Measurements from ENCODE around the gene DMRTA2.

The DMRTA2 gene

GRCh38 chr1:50422946-50423669 is at the start of gene DMRTA2:
DMRTA2 (minus strand) TSS chr1:50423443; CDS start chr1:50421536, 1,907 bp downstream.
- peak; percentile 82 for DNase-seq

DNA sequence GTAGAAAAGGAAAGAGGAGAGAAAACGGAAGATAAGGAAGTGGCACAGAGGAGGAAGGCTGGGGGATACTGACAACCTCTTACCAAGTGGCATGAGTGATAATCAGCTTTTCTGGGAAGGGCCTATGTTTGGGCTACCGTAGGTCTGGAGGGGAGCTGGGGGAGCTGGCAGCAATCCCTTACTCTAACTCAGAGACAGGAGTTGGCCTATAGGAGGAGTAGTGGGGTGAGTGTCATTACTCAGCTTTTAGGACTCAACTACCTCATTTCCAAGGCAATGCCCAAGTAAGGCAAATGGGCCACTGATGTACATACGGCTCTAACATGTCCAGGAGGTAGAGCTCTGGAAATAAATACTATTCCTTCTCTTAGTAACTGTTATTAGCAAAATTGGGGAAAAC is 48.7 kb upstream of the DMRTA2 start:
- DNase-seq: no peak

GRCh38 chr1:50462964-50463363 is 39.7 kb upstream of the DMRTA2 start:
- DNase-seq: no peak

- DNase-seq: no peak
These were observed 35.3 kb upstream of the DMRTA2 start for GRCh38 chr1:50458507-50458906.

- no peak for DNase-seq
These were observed 31.7 kb upstream of the DMRTA2 start for GRCh38 chr1:50454911-50455310.

GRCh38 chr1:50453266-50453665 is 30.0 kb upstream of the DMRTA2 start:
- peak; percentile 24 for DNase-seq

DNA sequence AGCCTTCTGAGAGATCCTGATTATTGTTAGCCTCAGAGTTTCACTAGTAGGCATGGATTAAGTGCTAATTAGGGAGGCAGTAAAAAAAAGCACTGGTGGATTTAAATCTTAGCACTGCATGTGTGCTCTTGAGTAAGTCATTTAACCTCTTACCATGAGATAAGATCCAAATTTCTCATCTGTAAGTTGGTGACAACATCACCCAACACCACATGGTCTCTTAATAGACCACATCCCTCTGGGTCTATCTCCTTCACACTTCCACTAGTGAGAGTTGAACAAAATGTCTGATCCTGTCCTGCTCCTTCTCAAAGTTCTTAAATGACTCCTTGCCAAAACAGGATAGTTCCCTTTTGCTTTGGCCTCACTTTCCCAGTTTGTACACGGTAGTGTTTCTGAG is 29.5 kb upstream of the DMRTA2 start:
- no peak for DNase-seq

GRCh38 chr1:50450861-50451653 is 27.8 kb upstream of the DMRTA2 start:
- DNase-seq: no peak

- no peak for DNase-seq
These were observed 24.7 kb upstream of the DMRTA2 start for GRCh38 chr1:50447961-50448360.

DNA sequence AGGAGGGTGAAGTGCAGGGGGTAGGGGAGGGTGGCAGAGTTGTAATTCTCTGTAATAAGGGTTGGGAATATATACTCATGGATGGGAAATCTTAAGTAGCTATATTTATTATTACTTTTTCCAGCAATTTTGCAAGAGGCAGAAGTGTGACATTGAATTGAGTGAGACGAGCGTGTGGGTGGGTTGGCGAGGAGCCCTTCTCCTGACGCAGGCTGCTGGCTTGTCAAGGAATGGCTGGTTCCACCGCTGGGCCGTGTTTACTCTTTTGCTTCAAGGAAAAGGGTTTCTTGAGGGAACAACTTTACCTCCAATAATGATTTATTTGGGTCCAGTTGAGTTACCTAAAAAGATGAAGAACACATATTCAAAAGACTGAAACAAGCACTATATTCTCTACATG is 17.9 kb upstream of the DMRTA2 start:
- no peak for DNase-seq

DNA sequence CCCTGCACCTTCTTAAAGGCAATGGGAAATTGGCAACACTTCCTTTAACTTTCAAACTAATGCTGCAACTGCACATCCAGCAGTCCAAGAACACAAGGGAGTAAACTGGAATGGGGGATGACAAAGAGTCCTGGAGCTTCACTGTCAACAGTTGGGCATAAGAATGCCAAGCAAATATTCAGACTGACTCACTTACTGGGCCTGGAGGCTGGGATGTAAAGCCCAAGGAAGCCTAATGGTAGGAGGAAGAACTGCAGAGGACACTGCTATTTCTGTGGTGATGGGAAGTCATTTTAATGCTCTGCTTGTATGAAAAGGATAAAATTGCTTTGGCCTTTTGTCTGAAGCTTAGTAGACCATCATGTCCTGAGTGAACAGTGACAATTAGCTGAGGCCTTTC is 15.7 kb upstream of the DMRTA2 start:
- no peak for DNase-seq

DNA sequence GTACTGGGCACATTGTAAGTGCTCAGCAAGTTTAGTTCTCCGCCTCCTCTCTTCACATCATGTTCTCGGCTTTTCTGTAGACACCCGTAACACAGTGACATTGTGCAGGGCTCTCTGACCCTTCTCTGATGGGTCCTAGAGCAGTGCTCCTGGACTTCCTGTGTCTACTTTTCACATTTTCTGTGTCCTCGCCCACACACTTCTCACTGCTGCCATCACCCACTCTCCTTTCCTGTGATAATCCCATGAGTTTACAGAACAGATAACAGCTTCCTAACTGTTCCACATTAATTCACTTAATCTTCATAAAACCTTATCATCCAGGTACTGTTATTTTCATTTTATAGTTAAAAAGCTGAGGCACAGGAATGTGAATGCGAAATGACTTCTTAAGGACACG is 13.2 kb upstream of the DMRTA2 start:
- DNase-seq: no peak

DNA sequence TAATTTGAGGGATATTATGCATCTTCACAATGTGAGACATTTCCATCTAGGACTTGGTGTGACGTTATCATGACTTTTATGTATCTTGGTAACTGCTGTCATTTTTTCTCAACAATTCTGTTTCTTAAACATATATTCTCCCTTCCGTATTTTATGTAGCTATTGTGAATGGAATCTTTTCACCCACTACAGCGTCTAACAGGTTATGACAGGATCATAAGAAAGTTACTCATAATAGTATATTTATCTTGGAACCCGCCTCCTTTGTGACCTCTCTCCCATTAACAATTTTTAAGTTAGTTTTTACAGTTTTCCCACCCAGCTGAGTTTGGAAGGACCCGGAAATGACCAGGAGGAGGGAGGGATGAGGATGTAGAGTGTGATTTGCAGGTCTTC is 6.8 kb upstream of the DMRTA2 start:
- no peak for DNase-seq

DNA sequence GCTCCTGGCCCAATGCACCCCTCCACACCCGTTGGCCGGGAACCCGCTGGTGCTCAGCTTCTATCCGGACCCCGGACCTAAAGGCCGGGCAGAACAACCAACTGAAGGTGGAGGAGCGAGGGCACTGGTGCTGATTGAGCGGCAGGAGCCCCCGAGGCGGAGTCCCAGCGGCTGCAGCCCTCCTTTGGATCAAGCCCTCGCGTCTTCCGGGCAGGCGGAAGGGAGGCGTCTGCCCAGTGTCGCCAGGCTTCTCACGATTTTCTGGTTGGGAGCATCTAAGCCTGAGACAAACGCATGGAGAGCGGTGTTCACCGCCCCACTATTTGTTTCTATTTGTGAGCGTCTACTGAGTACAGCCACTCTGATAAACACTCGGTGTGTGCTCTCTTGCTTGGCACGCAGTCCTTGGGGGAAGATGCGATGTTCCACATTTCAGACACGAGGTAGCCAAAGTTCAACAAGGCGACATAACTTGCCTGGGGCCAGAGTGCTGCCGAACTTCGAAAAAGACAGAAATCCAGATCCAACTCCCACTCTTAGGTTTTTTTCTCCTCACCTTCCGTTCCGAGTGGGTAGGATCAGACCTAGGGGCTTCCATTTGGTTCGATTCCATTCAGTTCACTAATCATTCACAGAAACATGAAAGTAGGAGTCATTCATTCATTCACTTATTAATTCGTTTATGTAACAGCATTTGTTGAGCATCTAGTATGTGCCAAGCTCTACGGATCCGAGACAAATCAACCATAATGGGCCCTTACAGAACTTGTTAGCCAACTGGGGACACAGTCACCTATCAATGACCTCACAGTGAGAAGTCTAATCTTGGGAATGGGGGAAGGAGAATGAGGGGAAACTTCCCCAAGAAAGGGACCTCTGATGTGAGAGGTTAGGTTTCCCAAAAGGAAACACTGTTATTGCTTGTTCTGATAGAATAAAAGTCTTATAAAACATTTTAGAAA is 4.9 kb upstream of the DMRTA2 start:
- no peak for DNase-seq

GRCh38 chr1:50427086-50427817 is 4.0 kb upstream of the DMRTA2 start:
- DNase-seq: no peak

GRCh38 chr1:50426702-50427085 is 3.5 kb upstream of the DMRTA2 start:
- DNase-seq: no peak

- DNase-seq: no peak
These were observed 3.0 kb upstream of the DMRTA2 start for GRCh38 chr1:50426108-50426700.

DNA sequence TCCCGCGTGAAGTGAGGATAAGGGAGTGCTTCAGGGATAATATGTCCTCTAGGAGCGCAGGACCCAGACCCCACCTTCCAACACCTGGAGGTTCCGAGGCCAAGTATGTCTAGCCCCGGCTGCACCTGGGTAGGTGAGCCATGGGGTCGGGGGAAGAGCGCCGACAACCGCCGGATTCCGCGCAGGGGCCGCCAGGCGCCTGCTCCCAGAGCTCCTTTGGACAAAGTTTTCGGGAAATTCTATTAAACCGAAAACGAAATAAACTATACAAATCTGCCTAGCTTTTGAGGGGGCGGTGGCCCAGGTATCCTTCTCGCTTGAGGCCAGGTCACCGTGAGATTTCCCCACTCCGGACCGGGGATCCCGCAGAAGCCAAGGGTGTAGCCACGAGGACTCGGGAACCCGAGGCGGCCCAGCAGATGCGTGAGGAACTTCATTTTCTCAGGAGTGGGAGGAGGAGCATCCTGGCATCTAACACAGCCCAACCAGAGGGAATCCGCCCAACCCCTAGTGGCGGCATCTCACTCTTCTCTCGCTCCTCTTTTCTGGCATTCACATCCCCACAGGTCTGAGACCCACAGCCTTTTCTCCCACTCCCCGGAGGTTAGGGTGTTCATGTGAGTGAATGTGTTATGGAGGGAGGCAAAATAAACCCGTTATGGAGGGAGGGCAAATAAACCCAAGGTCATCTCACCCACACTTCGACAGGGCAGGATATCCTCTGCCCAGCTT is 2.3 kb upstream of the DMRTA2 start:
- no peak for DNase-seq

GRCh38 chr1:50424884-50425375 is 1.7 kb upstream of the DMRTA2 start:
- DNase-seq: no peak

DNA sequence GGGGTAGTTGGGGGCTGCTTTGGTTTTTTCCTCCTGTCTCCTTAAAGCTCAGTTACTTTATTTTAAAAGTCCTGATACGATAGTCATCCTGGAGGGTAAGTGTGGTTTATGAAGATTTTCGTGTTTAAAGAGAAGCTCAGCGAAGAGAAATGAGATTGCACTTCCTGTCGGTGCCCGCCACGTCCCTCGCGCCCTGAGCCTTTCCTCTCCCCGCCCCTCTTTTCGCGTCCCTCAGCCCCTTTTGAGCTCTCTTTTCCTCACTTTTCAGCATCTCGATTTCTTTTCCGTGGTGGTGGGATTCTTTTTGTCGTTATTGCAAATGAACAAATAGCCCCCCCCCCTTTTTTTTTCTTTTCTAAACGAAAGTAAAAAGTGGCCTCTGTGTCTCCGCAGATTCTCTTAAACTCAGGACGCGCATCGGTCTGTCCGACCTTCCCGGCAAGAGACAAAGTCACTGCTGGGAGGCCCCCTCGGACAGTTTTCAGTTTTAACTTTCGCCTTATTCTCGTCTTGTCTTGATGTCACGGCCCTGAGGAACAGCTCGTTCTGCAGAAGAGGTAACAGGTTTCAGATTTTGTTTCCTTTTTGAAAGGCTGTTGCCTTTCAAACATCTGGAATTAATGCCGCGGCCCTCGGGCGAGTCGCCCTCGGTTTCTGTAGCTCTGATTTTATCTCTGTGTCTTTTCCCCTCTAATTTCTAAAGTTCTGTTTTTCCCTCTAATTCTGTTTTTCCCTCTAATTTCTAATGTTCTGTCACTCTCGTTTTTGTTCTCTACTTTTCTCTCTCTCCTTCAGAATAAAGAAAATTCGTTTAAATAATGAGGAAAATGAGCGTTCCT is 1.0 kb upstream of the DMRTA2 start:
- no peak for DNase-seq
